ENCODE results near the gene PGR.

DNA sequence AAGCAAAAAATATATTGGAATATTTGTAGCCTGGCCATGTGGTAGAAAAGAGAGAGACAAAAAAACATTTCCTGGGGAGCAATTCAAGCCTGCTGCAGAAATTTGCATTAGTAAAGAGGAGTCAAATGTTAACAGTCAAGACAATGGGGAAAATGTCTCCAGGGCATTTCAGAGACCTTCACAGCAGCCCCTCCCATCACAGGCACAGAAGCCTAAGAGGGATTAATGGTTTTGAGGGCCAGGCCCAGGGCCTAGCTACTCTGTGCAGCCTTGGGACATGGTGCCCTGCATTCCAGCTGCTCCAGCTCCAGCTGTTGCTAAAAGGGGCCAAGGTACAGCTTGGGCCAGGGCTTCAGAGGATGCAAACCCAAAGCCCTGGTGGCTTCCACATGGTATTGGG lies 46.8 kb downstream of the PGR start:
- TF ChIP-seq PREB (CRISPR knock-in tag; IDR thresholded peaks at IDR 0.05; ENCODE audit: borderline replicate concordance): no peak
- TF ChIP-seq, protein P1, sequence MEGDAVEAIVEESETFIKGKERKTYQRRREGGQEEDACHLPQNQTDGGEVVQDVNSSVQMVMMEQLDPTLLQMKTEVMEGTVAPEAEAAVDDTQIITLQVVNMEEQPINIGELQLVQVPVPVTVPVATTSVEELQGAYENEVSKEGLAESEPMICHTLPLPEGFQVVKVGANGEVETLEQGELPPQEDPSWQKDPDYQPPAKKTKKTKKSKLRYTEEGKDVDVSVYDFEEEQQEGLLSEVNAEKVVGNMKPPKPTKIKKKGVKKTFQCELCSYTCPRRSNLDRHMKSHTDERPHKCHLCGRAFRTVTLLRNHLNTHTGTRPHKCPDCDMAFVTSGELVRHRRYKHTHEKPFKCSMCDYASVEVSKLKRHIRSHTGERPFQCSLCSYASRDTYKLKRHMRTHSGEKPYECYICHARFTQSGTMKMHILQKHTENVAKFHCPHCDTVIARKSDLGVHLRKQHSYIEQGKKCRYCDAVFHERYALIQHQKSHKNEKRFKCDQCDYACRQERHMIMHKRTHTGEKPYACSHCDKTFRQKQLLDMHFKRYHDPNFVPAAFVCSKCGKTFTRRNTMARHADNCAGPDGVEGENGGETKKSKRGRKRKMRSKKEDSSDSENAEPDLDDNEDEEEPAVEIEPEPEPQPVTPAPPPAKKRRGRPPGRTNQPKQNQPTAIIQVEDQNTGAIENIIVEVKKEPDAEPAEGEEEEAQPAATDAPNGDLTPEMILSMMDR (IDR thresholded peaks at IDR 0.05): no peak
- TF ChIP-seq TEAD4 (CRISPR knock-in tag; IDR thresholded peaks at IDR 0.05): no peak
- TF ChIP-seq JUN (CRISPR knock-in tag; IDR thresholded peaks at IDR 0.05): no peak
- TF ChIP-seq NR3C1 (CRISPR knock-in tag; conservative IDR thresholded peaks at IDR 0.05; ENCODE audit: low read depth): no peak
- no peak for TF ChIP-seq SP1 (CRISPR knock-in tag; conservative IDR thresholded peaks at IDR 0.05)
- TF ChIP-seq CREM (CRISPR knock-in tag; IDR thresholded peaks at IDR 0.05): no peak
- TF ChIP-seq, protein P2, sequence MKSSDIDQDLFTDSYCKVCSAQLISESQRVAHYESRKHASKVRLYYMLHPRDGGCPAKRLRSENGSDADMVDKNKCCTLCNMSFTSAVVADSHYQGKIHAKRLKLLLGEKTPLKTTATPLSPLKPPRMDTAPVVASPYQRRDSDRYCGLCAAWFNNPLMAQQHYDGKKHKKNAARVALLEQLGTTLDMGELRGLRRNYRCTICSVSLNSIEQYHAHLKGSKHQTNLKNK (CRISPR knock-in tag; IDR thresholded peaks at IDR 0.05): no peak
- no peak for TF ChIP-seq ELF4 (CRISPR knock-in tag; IDR thresholded peaks at IDR 0.05; ENCODE audit: low read depth)
- TF ChIP-seq ZNF512 (CRISPR knock-in tag; IDR thresholded peaks at IDR 0.05; ENCODE audit: borderline replicate concordance): no peak

All from WTC11 (cell line).